ENCODE data around the gene SIGLEC8. TPM values are rescaled to one million over a fixed set of nuclear protein-coding genes. Genes with fewer than 3 reads are reported as not detected.
"Not testable (repeated sequence)": the region's sequence is repeated elsewhere in the genome, so short reads cannot be mapped to it uniquely, and the experiment has no call there.

Gene SIGLEC8
- total RNA-seq, 1 donor from 2014 or later: not detected

DNA sequence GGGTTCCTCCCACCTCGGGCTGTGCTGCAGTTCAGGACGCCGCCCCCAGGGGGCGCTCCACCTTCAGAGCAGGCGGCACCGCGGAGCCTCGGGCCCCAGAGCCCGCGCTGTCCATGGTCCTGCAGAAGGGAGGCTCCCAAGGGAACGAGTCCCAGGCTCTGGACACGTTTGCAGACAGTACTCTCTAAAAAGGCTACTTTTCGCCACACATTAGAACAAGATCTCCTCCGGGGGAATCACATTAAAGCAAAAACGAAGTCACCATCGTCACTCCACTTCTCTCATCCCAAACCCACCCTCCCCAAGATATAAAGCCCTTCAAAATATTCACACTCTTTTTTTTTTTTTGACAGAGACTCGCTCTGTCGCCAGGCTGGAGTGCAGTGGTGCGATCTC is 36.2 kb downstream of the SIGLEC8 start:
- peak; percentile 89 for DNase-seq (ENCODE audit: extremely low spot score, unreplicated experiment)
- TF ChIP-seq, protein P1, sequence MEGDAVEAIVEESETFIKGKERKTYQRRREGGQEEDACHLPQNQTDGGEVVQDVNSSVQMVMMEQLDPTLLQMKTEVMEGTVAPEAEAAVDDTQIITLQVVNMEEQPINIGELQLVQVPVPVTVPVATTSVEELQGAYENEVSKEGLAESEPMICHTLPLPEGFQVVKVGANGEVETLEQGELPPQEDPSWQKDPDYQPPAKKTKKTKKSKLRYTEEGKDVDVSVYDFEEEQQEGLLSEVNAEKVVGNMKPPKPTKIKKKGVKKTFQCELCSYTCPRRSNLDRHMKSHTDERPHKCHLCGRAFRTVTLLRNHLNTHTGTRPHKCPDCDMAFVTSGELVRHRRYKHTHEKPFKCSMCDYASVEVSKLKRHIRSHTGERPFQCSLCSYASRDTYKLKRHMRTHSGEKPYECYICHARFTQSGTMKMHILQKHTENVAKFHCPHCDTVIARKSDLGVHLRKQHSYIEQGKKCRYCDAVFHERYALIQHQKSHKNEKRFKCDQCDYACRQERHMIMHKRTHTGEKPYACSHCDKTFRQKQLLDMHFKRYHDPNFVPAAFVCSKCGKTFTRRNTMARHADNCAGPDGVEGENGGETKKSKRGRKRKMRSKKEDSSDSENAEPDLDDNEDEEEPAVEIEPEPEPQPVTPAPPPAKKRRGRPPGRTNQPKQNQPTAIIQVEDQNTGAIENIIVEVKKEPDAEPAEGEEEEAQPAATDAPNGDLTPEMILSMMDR (IDR thresholded peaks at IDR 0.05): peak; percentile 74
- Mint-ChIP-seq H3K36me3 (ENCODE audit: unreplicated experiment) (no peaks in the 10 kb centered on the region), H3K4me3 (ENCODE audit: unreplicated experiment) (no peak overlapping the region), H3K27me3 (ENCODE audit: unreplicated experiment) (no peaks in the 10 kb centered on the region), H3K9me3 (ENCODE audit: unreplicated experiment) (no peaks in the 10 kb centered on the region), H3K4me1 (ENCODE audit: unreplicated experiment) (no peaks in the 10 kb centered on the region), H3K27ac (ENCODE audit: unreplicated experiment) (no peak overlapping the region)

- TF ChIP-seq, protein P1 (IDR thresholded peaks at IDR 0.05): no peak
- Mint-ChIP-seq H3K27me3 (ENCODE audit: unreplicated experiment) (no peaks in the 10 kb centered on the region), H3K36me3 (ENCODE audit: unreplicated experiment) (no peaks in the 10 kb centered on the region), H3K27ac (ENCODE audit: unreplicated experiment) (no peak overlapping the region), H3K4me1 (ENCODE audit: unreplicated experiment) (no peaks in the 10 kb centered on the region), H3K4me3 (ENCODE audit: unreplicated experiment) (no peak overlapping the region), H3K9me3 (ENCODE audit: unreplicated experiment) (no peaks in the 10 kb centered on the region)
- no peak for DNase-seq (ENCODE audit: extremely low spot score, unreplicated experiment)
Measured at GRCh38 chr19:51421229-51422052, 36.8 kb downstream of the SIGLEC8 start.

- not testable (repeated sequence) for H3K27ac Mint-ChIP-seq (ENCODE audit: unreplicated experiment); H3K36me3 Mint-ChIP-seq (ENCODE audit: unreplicated experiment); H3K9me3 Mint-ChIP-seq (ENCODE audit: unreplicated experiment); H3K4me3 Mint-ChIP-seq (ENCODE audit: unreplicated experiment); H3K27me3 Mint-ChIP-seq (ENCODE audit: unreplicated experiment); H3K4me1 Mint-ChIP-seq (ENCODE audit: unreplicated experiment); DNase-seq (ENCODE audit: extremely low spot score, unreplicated experiment)
Measured at GRCh38 chr19:51420511-51420910, 37.7 kb downstream of the SIGLEC8 start.

- Mint-ChIP-seq H3K4me3 (ENCODE audit: unreplicated experiment) (no peak overlapping the region), H3K27ac (ENCODE audit: unreplicated experiment) (no peak overlapping the region), H3K36me3 (ENCODE audit: unreplicated experiment) (no peaks in the 10 kb centered on the region), H3K4me1 (ENCODE audit: unreplicated experiment) (no peaks in the 10 kb centered on the region), H3K9me3 (ENCODE audit: unreplicated experiment) (no peaks in the 10 kb centered on the region), H3K27me3 (ENCODE audit: unreplicated experiment) (no peaks in the 10 kb centered on the region)
- TF ChIP-seq, protein P1 (IDR thresholded peaks at IDR 0.05): no peak
- no peak for DNase-seq (ENCODE audit: extremely low spot score, unreplicated experiment)
Measured at GRCh38 chr19:51418707-51419106, 39.5 kb downstream of the SIGLEC8 start.

GRCh38 chr19:51417810-51418157 is 40.5 kb downstream of the SIGLEC8 start:
- Mint-ChIP-seq H3K9me3 (ENCODE audit: unreplicated experiment) (no peaks in the 10 kb centered on the region), H3K4me1 (ENCODE audit: unreplicated experiment) (no peaks in the 10 kb centered on the region), H3K27me3 (ENCODE audit: unreplicated experiment) (no peaks in the 10 kb centered on the region), H3K36me3 (ENCODE audit: unreplicated experiment) (no peaks in the 10 kb centered on the region), H3K27ac (ENCODE audit: unreplicated experiment) (no peak overlapping the region), H3K4me3 (ENCODE audit: unreplicated experiment) (no peak overlapping the region)
- no peak for DNase-seq (ENCODE audit: extremely low spot score, unreplicated experiment)
- TF ChIP-seq, protein P1 (IDR thresholded peaks at IDR 0.05): no peak
